ENCODE results near the gene GSTCD. TPM values are rescaled to one million over a fixed set of nuclear protein-coding genes. Genes with fewer than 3 reads are reported as not detected.
"Not testable (repeated sequence)": the region's sequence is repeated elsewhere in the genome, so short reads cannot be mapped to it uniquely, and the experiment has no call there.

GSTCD gene
- total RNA-seq, 1 donor from 2014 or later, result 12.3 TPM

DNA sequence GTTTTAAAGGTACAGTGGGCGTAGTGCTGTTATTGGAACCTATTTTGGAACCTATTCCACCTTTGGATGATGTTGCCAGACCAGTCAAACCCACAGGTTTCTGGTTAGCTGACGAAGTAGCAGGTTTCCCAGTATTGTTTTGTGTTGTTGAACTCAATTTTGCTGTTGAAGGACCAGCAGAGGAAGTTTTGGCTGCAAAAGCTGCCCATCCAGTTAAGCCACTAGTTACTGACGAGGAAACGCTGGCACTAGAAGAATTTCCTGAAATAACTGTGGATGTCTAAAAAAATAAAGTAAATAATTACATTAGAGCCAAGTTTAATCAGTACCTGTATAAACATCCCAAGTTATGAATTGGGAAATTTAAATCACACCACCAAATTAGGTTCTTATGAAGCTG, 25.5 kb upstream of the GSTCD start:
- Mint-ChIP-seq H3K9me3 (no peaks in the 10 kb centered on the region), H3K27ac (no peak overlapping the region)
- POLR2A ChIA-PET, result no interaction called here

GRCh38 chr4:105686571-105686970, 22.0 kb upstream of the GSTCD start:
- no peak for DNase-seq

More for the DNA sequence above, 25.5 kb upstream of the GSTCD start:
- Mint-ChIP-seq H3K27me3 (no peaks in the 10 kb centered on the region), H3K4me1 (no peaks in the 10 kb centered on the region), H3K36me3 (ENCODE audit: low read depth) (peaks cover 43% of the 10 kb centered on the region), H3K4me3 (no peak overlapping the region)
- intact Hi-C loops (cut with micrococcal nuclease), result no loop called here
- ATAC-seq (ENCODE audit: low read depth), result no peak
- CTCF ChIA-PET, result no interaction called here
- no peak for TF ChIP-seq CTCF (IDR thresholded peaks at IDR 0.05)
- DNase-seq, result no peak

DNA sequence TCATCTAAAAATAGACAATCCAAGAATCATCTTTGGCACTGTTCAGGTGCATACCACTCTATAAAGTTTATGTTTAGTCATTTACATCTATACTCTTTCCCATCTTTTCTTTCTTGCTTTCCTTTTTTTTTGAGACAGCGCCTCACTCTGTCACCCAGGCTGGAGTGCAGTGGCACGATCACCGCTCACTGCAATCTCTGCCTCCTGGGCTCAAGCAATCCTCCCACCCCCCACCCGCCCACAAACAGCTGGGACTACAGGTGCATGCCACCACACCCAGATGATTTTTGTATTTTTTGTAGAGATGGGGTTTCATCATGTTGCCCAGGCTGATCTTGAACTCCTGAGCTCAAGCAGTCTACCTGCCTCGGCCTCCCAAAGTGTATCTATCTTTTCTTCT, 13.8 kb upstream of the GSTCD start:
- H3K27me3 Mint-ChIP-seq; H3K4me3 Mint-ChIP-seq; H3K27ac Mint-ChIP-seq; CTCF ChIA-PET; H3K9me3 Mint-ChIP-seq; DNase-seq; intact Hi-C loops (cut with micrococcal nuclease); H3K4me1 Mint-ChIP-seq; POLR2A ChIA-PET; ATAC-seq (ENCODE audit: low read depth): not testable (repeated sequence)
- H3K36me3 Mint-ChIP-seq (ENCODE audit: low read depth), result peaks cover 74% of the 10 kb centered on the region

More at GRCh38 chr4:105686571-105686970, 22.0 kb upstream of the GSTCD start:
- Mint-ChIP-seq H3K9me3 (no peaks in the 10 kb centered on the region), H3K27ac (no peak overlapping the region), H3K36me3 (ENCODE audit: low read depth) (peaks cover 65% of the 10 kb centered on the region), H3K4me3 (no peak overlapping the region), H3K4me1 (no peaks in the 10 kb centered on the region), H3K27me3 (no peaks in the 10 kb centered on the region)
- no peak for ATAC-seq (ENCODE audit: low read depth)
- ChIA-PET POLR2A (no interaction called here), CTCF (no interaction called here)
- intact Hi-C loops (cut with micrococcal nuclease), result no loop called here
- TF ChIP-seq CTCF (IDR thresholded peaks at IDR 0.05), result no peak

DNA sequence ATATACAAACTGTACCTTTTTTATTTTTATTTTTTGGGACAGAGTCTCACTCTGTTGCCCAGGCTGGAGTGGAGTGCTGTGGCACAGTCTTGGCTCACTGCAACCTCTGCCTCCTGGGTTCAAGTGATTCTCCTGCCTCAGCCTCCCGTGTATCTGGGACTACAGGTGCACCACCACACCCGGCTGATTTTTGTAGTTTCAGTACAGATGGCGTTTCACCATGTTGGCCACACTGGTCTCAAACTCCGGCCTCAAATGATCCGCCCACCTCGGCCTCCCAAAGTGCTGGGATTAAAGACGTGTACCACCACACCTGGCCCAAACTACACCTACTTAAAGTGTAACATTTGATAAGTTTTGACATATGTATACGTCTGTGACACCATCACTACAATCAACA, 12.8 kb upstream of the GSTCD start:
- H3K4me1 Mint-ChIP-seq; DNase-seq; ATAC-seq (ENCODE audit: low read depth); H3K27me3 Mint-ChIP-seq; H3K27ac Mint-ChIP-seq; CTCF ChIA-PET; POLR2A ChIA-PET; H3K9me3 Mint-ChIP-seq; H3K4me3 Mint-ChIP-seq: not testable (repeated sequence)
- intact Hi-C loops (cut with micrococcal nuclease), result loop anchor here (1.0 kb wide), 1 partner anchor 12 kb away; the partner anchor contains the start of genes GSTCD and INTS12
- H3K36me3 Mint-ChIP-seq (ENCODE audit: low read depth), result peaks cover 69% of the 10 kb centered on the region

DNA sequence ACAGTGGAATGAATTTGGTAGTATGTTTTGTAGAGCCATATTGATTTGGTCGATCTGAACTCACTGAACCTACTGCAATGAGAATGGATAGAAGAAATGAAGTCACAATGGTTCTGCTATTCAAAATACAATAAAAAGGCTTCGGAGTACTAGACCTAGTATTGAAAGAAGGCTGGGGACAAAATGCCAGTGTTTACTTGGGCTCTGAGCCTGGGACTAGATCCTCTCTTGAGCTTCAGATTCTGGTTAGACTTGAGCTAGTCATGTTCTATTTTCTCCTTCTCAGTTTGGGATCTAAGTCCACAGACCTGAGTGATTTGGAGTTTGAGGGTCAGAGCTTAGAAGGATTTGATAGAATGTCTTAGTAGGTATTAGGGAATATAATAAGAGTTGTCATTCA, 10.0 kb upstream of the GSTCD start:
- ATAC-seq (ENCODE audit: low read depth), result no peak
- ChIA-PET CTCF (no interaction called here), POLR2A (interaction anchor here (1.0 kb wide), 1 partner anchor 10 kb away, joined by 5 read pairs; the partner anchor contains the start of genes GSTCD and INTS12)
- no peaks in the 10 kb centered on the region for H3K9me3 Mint-ChIP-seq
- no peaks in the 10 kb centered on the region for H3K27me3 Mint-ChIP-seq
- TF ChIP-seq CTCF (IDR thresholded peaks at IDR 0.05), result no peak
- no peak for DNase-seq
- no peaks in the 10 kb centered on the region for H3K4me1 Mint-ChIP-seq
- H3K27ac Mint-ChIP-seq, result no peak overlapping the region
- H3K4me3 Mint-ChIP-seq, result no peak overlapping the region
- intact Hi-C loops (cut with micrococcal nuclease), result no loop called here
- peaks cover 52% of the 10 kb centered on the region for H3K36me3 Mint-ChIP-seq (ENCODE audit: low read depth)

GRCh38 chr4:105707782-105708180, 803 bp upstream of the GSTCD start:
- DNase-seq, result no peak
- H3K9me3 Mint-ChIP-seq, result no peaks in the 10 kb centered on the region

More at GRCh38 chr4:105707782-105708180, 803 bp upstream of the GSTCD start:
- H3K27ac Mint-ChIP-seq, result peak overlapping the region; percentile 94
- peaks cover 27% of the 10 kb centered on the region for H3K4me1 Mint-ChIP-seq
- no peaks in the 10 kb centered on the region for H3K27me3 Mint-ChIP-seq
- intact Hi-C loops (cut with micrococcal nuclease), result loop anchor here (1.0 to 2.0 kb wide), 7 partner anchors 11 to 647 kb away; partner anchors contain the start of genes AIMP1, PPA2, TBCK and TET2
- ChIA-PET CTCF (no interaction called here), POLR2A (interaction anchor here (1.5 to 2.3 kb wide), 2 partner anchors 9 to 234 kb away, joined by 5 to 6 read pairs; partner anchors contain the start of gene PPA2)
- no peak for TF ChIP-seq CTCF (IDR thresholded peaks at IDR 0.05)
- peaks cover 11% of the 10 kb centered on the region for H3K36me3 Mint-ChIP-seq (ENCODE audit: low read depth)
- no peak for ATAC-seq (ENCODE audit: low read depth)
- H3K4me3 Mint-ChIP-seq, result peak overlapping the region; percentile 99
